GM20431 (cell line): ENCODE measurements around the gene CROCC2.

Experiments
- in situ Hi-C: fragments of 300-500 bp; cut with MseI, MboI; formaldehyde crosslinking; loops from one replicate; pipeline ENCODE4 v1.15.0; 2020; ENCODE audit warnings: low sequenced_read_pairs; ENCODE audit not compliant: unreplicated experiment

CROCC2 gene

GRCh38 chr2:240932001-240932723, 26.0 kb downstream of the CROCC2 start:
- in situ Hi-C loops = no loop called here

- in situ Hi-C loops = no loop called here
These were observed 26.6 kb downstream of the CROCC2 start for GRCh38 chr2:240932724-240933047.

- in situ Hi-C loops = no loop called here
These were observed 27.2 kb downstream of the CROCC2 start for GRCh38 chr2:240933048-240933965.

DNA sequence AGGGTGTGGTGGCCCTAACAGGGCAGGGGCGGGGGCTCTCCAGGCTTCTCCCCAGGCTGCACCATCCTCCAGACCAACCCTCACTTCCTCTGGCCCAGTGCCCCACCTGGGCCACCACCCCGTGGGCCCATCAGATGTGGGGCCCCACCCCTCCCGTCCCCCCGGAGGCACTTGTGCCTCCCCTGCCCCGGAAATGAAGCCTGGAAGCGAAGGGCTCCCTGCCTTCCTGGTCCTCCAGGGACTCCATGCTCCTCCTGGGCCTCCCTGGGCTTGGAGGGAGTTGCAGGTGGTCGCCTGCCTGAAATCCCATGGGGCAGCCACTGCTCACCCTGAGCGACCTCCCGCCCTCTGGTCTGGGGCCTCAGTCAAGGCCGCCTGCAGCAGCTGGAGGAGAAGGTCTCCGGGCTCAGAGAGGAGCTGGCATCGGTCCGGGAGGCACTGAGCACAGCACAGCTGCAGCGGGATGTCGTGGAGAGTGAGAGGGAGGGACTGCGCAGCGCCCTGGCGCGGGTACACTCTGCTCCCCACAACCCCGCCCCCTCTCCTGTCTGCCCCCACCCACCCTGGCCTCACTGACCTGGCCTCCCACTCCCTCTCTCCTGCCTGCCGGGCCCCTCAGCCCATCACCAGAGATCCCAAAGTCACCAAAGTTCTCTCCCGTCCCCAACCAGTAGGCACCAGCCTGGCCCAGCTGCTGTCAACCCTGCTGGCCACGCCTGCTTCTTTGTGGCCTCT, 28.0 kb downstream of the CROCC2 start:
- in situ Hi-C loops = no loop called here

GRCh38 chr2:240934701-240935102, 28.6 kb downstream of the CROCC2 start:
- in situ Hi-C loops = no loop called here

GRCh38 chr2:240935103-240935876, 29.2 kb downstream of the CROCC2 start:
- in situ Hi-C loops = no loop called here

GRCh38 chr2:240936106-240936505, 30.0 kb downstream of the CROCC2 start:
- in situ Hi-C loops = no loop called here

DNA sequence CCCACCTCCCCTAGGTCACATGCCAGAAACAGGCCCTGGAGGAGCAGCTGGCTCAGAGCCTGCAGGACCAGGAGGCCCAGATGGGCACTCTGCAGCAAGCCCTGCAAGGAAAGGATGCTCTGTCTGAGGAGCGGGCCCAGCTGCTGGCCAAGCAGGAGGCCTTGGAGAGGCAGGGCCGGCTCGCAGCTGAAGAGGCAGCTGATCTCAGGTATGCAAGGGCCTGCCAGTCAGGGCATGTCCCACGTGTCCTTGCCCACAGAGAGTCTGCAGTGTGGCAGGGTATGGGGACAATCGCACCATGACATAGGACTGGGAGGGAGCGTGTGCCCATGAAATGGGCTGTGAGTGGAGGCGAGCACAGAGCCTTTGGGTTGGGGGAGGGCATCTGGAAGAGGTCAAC, 39.9 kb downstream of the CROCC2 start:
- in situ Hi-C loops = no loop called here

DNA sequence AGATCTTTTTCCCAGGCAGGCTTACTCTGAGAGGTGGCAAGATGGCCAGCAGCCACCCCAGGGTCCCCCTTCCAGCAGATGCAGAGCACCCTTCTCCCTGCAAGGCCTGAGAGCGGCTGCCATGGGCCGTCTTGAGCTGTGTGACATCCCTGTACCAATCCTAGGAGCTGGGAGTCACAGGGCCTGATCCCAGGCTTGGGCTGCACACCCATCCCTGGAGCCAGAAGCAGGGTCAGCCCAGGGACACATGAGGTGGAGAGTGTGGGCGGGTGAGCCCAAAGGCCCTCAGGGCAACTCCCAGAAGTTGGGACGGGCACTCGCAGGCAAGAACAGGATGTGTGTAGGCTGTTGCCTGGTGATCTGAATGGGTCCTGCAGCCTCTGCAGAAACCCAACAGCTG, 40.5 kb downstream of the CROCC2 start:
- in situ Hi-C loops = no loop called here

GRCh38 chr2:240947176-240947575, 41.0 kb downstream of the CROCC2 start:
- in situ Hi-C loops = no loop called here

- in situ Hi-C loops = no loop called here
These were observed 41.5 kb downstream of the CROCC2 start for GRCh38 chr2:240947607-240948006.

DNA sequence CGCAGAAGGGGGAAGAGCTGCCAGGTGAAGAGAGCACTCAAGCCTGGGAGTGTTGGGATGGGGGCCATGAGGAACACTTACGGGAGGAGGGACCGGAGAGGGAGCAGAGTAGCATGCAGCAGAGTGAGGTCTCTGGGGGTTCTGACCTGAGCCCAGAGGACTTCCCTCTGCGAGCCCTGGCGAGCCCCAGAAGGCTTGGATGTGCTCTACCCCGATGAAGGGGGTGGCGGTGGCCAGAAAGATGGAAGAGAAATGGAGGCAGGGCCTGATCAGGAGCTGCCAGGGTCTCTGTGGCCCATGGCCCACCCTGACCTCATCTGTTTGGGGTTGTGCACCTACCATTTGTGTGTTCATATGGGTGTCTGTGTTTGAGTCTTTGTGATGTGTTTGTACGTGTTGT, 42.0 kb downstream of the CROCC2 start:
- in situ Hi-C loops = no loop called here

DNA sequence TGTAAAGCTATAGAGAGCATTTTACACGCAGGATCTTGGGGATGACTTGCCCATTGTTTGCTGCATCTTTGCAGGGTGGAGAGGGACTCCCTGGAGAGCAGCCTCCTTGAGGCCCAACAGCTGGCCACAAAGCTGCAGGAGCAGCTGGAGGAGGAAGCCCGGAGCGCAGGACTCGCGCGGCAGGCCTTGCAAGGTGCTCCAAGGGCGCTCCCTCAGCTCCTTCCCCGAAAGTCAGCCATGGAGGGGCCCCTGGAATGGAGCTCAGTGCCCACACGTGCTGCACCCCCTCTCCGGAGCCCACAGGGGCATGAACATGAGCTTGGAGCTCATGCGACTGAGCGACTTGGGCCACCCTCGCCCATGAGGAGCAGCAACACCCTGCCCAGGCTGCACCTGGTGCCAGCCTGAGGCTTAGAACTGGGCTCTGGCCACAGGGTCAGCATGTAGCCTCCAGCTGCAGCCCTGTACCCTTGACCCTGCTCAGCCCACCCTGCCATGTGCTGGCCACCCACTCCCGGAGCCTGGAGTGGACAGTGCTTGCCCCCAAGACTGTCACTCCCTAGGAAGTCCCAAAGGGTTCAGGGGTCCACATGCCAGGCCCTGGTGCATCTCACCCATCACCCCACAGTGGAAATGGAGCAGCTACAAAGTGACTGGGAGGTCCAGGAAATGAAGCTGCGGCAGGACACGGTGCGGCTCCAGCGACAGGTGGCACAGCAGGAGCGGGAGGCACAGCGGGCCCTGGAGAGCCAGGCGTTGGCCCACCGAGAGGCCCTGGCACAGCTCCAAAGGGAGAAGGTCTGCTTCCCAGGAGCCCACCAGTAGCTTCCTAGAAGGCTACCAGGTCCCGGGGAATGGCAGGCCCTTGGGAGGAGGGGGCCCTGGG, 43.0 kb downstream of the CROCC2 start:
- in situ Hi-C loops = no loop called here

- in situ Hi-C loops = no loop called here
These were observed 43.9 kb downstream of the CROCC2 start for GRCh38 chr2:240949791-240950705.

- in situ Hi-C loops = no loop called here
These were observed 45.0 kb downstream of the CROCC2 start for GRCh38 chr2:240951045-240951594.

- in situ Hi-C loops = no loop called here
These were observed 46.5 kb downstream of the CROCC2 start for GRCh38 chr2:240952496-240953246.
